Measurements from ENCODE around the gene CRHR1.

Gene CRHR1

GRCh38 chr17:45759761-45760160 is 24.4 kb upstream of the CRHR1 start:
- DNase-seq, result no peak

- no peak for DNase-seq
Measured at GRCh38 chr17:45761957-45762565, 22.1 kb upstream of the CRHR1 start.

- no peak for DNase-seq
Measured at GRCh38 chr17:45763182-45763581, 20.9 kb upstream of the CRHR1 start.

- DNase-seq, result no peak
Measured at GRCh38 chr17:45764479-45764878, 19.6 kb upstream of the CRHR1 start.

DNA sequence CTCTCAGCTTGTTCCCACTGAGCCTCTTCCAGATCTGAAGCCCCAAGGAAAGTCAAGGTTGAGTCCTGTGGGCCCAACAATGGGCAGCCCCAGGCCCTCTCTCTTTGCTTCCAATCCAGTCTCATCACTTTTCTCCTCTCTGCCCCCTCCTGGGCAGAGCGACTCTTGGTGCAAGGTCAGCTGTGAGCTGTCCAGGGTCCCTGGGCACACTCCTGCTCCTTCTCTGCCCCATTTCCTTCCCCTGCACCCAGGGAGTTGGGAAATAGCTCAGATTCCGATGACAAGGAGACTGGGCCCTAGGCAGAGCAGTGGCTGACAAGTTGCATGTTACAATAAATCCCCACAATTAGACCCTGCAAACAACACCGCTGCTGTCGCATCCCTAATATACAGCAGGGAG is 16.1 kb upstream of the CRHR1 start:
- DNase-seq, result no peak

DNA sequence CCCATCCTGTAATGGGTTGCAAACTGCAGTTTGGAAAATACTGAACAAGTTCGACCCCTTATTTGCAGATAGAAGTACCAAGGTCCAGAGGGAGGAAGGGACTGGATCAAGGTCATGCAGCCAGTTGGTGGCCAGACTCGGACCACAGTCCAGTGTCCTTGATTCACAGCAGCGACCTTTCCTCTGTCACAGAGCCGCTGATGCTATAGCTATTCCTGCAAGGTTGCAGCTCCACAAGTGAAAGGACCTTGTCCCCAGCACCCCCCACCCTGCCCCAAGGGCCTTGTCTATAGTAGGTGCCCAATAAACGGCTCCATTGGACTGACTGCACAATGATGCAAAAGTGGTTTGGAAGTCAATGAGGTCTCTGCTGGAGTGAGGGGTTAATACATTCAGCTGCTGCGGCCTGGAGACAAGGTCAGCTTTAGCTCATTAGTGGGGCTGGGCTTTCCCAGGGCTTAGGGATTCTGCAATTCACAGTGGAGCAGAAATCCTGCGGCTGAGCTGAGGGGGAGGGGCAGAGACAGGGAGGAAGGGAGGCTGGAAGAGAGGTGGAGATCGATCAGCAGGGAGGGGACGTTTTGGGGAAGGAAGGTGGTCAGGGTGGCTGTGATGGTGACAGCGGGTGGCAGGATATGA is 13.4 kb upstream of the CRHR1 start:
- no peak for DNase-seq

DNA sequence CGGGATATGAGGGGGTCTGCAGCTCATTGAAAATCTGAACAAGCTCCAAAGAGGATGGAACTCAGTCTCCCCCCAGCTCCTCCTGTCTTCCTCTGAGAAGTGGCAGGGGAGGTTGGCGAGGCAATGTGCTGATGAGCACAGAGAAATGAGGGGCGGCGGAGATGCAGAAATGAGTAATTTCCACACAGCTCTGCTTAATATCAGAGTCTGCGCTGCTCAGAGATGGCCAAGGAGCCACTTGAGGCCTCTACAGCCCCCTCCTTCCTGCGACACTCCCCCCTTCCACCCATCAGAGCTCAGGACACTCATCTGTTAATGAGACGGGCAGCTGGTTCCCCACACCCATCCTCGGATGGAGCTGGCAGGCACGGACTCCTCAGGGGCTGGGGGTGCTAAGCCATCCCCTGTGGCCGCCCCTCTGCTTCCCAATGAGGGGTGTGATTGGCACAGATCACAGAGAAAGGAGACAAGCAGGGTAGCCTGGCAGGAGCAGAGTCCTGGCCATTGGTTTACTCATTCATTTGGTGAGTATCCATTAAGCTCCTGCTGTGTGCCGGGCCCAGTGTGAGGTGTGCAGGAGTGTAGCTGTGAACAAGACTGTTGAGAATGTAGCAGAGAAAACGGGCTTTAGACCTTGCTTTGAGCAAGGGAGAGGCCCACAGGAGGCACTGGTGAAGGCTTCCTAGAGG is 12.7 kb upstream of the CRHR1 start:
- no peak for DNase-seq

DNA sequence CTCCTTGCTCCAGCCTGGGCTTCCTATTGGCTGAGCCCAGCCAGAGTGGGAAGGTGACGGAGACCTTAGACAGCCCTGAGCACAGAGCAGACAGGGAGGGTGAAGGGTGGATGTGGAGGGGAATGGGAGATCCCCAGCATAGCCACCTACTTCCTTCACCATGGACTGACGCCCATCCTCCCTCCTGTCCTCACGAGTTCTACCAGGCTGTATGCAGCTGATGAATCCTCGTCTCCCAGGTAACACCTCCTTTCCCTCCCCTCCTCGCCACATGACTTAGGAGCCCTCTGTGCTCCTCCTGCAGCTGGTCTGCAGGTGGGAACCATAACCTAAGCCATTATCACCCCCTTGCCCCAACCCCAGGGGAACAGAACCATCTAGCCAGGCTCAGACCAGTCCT is 9.0 kb upstream of the CRHR1 start:
- no peak for DNase-seq

DNA sequence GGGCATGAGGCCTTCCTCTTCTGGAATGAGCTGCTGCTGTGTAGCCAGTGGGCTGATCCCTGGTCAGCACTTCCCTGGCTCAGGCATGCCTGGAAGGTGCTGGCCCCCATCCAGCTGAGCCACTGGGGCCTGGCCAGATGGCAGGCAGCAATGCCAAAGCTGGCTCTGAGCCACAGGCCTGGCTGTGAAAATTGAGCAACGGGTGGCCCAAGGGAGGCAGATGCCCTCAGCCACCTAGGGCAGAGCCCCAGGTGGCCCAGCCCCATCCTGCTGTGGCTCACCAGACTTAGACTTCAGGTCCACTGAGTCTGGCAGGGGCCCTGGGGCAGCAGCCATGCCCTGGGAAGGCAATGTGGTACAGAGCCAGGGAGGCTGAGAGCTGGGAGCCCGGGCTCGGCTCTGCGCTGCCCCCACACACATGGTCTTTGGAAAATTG is 8.5 kb upstream of the CRHR1 start:
- no peak for DNase-seq

GRCh38 chr17:45776896-45777295 is 7.2 kb upstream of the CRHR1 start:
- no peak for DNase-seq

DNA sequence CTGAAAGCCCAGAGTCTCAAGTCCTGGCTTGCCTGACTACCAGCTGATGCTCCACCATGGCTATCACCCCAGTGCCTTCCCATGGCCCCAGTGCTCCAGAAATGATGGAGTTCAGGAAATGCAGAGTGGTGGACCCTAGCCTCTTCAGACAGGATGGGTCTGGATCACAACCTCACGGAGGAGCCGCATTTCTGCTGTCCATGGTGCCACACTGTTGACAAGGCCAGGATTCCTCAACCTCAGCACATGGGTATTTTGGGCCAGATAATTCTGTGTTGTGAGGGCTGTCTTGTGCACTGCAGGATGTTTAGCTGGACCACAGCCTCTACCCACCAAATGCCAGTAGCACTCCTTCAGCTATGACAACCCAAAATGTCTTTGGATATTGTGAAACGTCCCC is 6.7 kb upstream of the CRHR1 start:
- no peak for DNase-seq

DNA sequence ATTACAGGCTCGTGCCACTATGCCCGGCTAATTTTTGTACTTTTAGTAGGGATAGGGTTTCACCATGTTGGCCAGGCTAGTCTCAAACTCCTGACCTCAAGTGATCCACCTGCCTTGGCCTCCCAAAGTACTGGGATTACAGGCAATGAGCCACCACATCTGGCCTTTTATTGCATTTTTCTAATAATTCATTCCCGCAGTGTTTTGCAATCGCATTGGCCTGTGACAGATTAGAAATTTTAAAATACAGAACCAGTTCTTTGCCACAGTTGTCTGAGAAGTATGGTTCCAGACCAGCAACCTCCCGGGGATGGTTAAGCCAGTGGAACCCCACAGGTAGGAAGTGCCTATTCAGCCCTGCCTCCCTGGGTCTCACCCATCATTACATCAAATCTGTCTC is 3.2 kb upstream of the CRHR1 start:
- DNase-seq, result no peak

DNA sequence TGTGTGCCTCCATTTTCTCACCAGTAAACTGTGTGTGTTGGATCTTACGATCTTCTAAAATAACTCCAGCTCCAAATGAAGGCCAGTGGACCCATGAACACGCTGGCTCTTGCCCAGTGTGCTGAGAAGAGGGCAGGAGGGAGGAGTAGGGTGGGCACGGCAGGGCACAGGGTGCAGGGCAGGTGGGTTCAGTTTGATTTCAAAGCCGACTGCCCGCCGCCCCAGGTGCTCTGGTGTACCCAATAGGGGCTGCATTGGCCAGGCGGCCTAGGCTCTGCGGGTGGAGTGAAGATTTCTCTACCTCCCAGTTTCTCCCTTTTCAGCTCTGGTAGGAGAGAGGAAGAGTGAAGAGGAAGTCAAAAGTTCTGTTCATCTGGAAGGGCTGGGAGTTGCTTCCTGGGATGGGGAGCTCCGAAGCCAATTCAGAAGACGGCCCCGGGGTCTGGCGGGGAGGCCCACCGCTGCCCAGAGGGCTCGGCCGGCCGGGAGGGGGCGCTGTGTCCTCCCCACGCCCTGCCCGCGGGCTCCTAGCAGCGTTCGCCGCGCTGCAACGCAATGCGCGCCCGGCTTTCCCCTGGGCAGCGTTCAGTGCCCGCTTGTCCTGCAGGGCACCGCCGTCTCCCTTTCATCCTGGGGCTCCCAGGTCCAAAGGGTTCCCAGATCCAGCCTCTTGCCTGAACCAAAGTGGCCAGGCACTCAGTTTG is 1.1 kb upstream of the CRHR1 start:
- no peak for DNase-seq

- DNase-seq, result no peak
Measured at GRCh38 chr17:45783593-45784292, 377 bp upstream of the CRHR1 start.

GRCh38 chr17:45784741-45785479 is 790 bp downstream of the CRHR1 start:
- no peak for DNase-seq

- DNase-seq, result no peak
Measured at GRCh38 chr17:45785480-45786193, 1.5 kb downstream of the CRHR1 start.

- no peak for DNase-seq
Measured at GRCh38 chr17:45786349-45786748, 2.2 kb downstream of the CRHR1 start.

DNA sequence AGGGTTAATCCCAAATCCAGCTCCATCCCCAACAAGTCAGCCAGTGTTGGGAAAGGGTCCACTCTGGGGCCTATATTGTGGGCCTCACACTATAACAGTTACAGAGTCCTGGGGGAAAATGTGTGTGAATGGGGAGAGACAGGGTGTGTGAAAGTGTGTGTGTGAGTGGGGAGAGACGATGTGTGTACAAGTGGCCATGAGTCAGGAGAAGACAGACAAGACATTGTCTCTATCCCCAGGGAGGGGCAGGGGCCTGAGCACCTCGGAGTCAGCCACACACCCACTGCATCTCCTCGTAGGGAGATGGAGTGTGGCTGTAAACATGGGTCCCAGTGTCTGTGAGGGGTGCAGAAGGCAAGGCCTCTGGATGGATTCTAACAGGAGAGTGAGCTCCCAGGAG is 2.9 kb downstream of the CRHR1 start:
- DNase-seq, result no peak

DNA sequence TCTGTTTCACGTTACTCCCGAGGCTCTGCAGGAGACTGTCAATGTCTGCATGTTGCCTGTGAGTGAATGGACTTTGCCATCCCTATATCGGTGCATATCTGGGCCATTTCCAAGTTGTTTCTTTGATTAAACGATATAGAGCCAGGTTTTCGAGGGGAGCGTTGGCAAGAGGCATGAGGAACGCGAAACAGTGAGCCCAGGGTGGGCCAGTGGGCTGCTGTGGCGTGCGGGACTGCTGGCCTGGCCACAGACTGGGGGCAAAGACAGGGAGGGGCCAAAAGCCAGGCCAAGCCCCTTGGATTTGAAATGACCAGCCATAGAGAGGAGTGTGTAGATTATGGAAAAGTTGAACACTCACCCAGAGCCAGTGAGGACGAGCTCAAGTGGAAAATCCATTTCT is 3.5 kb downstream of the CRHR1 start:
- DNase-seq, result no peak

GRCh38 chr17:45788057-45788456 is 3.9 kb downstream of the CRHR1 start:
- DNase-seq, result no peak

GRCh38 chr17:45789874-45790273 is 5.8 kb downstream of the CRHR1 start:
- no peak for DNase-seq

Measured in NK-92 treated with Interleukin-12 subunit alpha and Interleukin-12 subunit beta, amount 100 ng/mL, for 24 hours (cell line).